Measurements from ENCODE around the gene RRP7A. TPM values are rescaled to one million over a fixed set of nuclear protein-coding genes. Genes with fewer than 3 reads are reported as not detected.
"Not testable (repeated sequence)": the region's sequence is repeated elsewhere in the genome, so short reads cannot be mapped to it uniquely, and the experiment has no call there.

RRP7A gene
- polyA plus RNA-seq, 4 donors: 27.3 to 36.4 (median 31.6) TPM

- not testable (repeated sequence) for DNase-seq (ENCODE audit: low read depth in 4 of 4, low spot score in 3 of 4)
These were observed 17.0 kb upstream of the RRP7A start for GRCh38 chr22:42536634-42537033.

DNA sequence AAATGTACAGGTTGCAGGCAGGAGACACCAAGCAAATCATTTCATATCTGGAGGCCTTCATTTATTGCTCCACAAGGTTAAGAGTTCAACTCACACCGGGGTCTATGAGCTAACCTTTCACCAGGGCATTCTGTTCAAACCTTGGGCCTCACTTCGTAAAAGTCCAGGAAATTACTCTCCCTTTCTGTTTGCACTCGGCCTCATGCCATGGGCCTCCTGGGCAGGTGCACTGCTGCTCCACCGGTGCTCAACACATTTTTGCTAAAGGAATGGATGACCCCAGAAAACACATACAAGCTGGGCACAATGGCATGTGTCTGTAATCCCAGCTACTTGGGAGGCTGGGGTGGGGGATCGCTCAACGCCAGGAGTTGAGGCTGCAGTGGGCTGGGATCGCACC lies 16.6 kb upstream of the RRP7A start:
- no peak for DNase-seq (ENCODE audit: low read depth in 4 of 4, low spot score in 3 of 4)

GRCh38 chr22:42535082-42535731 lies 15.6 kb upstream of the RRP7A start:
- DNase-seq (ENCODE audit: low read depth in 4 of 4, low spot score in 3 of 4): not testable (repeated sequence)

DNA sequence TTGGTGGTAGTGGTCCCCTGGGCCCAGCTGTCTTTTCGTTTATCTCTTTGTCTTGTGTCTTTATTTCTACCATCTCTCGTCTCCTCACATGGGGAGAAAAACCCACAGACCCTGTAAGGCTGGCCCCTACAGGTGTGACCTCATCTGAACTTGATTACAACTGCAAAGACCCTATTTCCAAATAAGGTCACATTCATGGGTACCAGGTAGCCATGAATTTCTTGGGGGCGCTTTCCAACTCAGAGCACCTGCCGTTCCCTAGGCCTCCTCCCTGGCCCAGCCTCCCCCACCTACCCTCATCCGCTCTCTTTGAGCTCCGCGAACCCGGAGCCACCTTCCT lies 14.0 kb upstream of the RRP7A start:
- no peak for DNase-seq (ENCODE audit: low read depth in 4 of 4, low spot score in 3 of 4)

GRCh38 chr22:42531401-42532084 lies 11.9 kb upstream of the RRP7A start:
- not testable (repeated sequence) for DNase-seq (ENCODE audit: low read depth in 4 of 4, low spot score in 3 of 4)

- DNase-seq (ENCODE audit: low read depth in 4 of 4, low spot score in 3 of 4): not testable (repeated sequence)
These were observed 9.8 kb upstream of the RRP7A start for GRCh38 chr22:42529435-42529834.

- no peak for DNase-seq (ENCODE audit: low read depth in 4 of 4, low spot score in 3 of 4)
These were observed 9.2 kb upstream of the RRP7A start for GRCh38 chr22:42528591-42529307.

- no peak for DNase-seq (ENCODE audit: low read depth in 4 of 4, low spot score in 3 of 4)
These were observed 3.0 kb upstream of the RRP7A start for GRCh38 chr22:42522546-42522945.

- no peak for DNase-seq (ENCODE audit: low read depth in 4 of 4, low spot score in 3 of 4)
These were observed 1.6 kb upstream of the RRP7A start for GRCh38 chr22:42521228-42521546.

DNA sequence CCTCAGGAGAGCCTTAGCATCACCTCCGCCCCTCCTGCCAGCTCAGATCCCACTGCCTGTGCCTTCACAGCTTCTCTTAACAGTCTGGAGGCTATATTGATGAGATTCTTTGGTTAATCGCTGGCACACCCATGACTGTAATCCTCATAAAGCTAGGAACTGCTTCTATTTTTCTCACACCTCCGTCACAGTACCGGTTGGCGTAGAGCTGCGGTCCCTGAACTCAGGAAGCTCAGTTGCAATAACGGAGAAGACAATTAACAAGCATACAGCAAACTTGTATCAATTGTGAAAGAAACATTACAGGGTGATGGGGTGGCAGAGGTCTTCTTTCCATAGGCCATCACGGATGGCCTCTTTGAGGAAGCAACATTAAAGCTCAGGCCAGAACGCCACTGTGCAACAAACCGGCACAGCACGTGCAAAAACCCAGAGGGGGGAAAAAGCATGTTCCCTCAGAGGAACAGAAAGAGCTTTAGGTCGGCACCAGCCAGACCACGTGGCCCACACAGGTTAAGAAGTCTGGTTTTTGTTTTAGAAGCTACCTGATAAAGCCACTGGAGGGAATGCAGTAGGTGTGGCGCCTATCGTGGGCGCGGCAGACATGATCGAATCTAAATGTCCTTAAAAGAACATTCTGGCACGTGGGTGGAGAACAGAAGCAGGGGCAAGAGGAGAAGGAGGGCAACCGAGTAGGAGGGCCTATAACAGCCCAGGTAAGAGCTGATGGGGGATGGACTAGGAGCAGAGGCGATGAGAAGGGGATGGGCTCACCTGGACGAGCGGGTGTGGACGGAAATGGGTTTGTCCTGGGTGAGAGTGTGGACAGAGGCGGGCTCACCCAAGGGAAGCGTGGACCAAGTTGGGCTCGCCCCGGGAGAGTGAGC lies 715 bp downstream of the RRP7A start:
- not testable (repeated sequence) for DNase-seq (ENCODE audit: low read depth in 4 of 4, low spot score in 3 of 4)

GRCh38 chr22:42517103-42517502 lies 2.5 kb downstream of the RRP7A start:
- DNase-seq (ENCODE audit: low read depth in 4 of 4, low spot score in 3 of 4): not testable (repeated sequence)

- no peak for DNase-seq (ENCODE audit: low read depth in 4 of 4, low spot score in 3 of 4)
These were observed 3.7 kb downstream of the RRP7A start for GRCh38 chr22:42515896-42516295.

- DNase-seq (ENCODE audit: low read depth in 4 of 4, low spot score in 3 of 4): not testable (repeated sequence)
These were observed 4.3 kb downstream of the RRP7A start for GRCh38 chr22:42515304-42515703.

DNA sequence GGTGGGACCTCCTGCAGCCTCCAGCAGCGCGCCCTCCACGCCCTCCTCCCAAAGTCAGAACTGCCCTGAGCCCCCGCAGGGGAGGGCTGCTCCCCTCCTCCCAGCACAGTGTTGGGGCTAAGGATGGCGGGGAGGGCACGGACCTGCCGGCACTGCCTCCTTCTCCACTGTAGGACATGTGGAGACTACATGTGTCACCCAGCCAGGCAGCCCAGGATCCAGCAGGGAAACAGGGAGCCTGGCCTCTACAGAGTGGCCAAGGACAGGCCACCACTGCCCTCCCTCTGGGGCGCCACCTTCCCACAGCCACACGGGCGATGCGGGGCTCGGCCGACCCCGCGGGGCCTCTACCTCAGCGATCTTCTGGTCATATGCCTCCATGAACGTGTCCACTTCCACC lies 5.3 kb downstream of the RRP7A start:
- DNase-seq (ENCODE audit: low read depth in 4 of 4, low spot score in 3 of 4): not testable (repeated sequence)

DNA sequence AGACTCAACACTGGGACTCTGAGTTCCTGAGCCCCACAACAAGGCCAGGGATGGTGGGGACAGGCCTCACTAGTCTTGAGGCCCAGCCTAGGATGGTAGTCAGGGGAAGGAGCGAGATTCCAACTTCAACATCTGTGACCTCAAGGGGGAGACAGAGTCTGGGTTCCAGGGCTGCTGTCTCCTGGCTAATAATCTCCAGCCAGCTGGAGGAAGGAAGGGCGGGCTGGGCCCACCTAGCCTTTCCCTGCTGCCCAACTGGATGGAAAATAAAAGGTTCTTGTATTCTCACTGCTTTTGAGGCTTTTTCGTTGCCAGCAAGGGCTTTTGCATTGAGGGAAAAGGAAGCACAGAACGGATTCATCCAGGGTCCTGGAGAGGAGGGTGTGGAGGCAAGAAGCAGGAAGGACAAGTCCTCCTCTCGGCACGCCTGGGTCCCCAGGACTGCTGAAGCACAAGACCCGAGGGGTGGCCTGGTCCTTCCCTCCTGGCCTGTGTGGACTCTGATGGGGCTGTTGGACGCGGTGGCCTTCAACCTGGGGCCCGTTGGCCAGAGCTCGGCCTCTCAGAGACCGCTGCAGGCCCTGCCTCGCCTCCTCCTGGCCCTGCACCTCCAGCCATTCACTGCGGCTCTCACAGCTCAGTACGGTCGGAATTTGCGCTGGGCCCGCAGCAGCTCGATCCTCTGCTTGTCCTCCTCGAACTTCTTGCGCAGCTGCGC lies 7.2 kb downstream of the RRP7A start:
- DNase-seq (ENCODE audit: low read depth in 4 of 4, low spot score in 3 of 4): not testable (repeated sequence)

- DNase-seq (ENCODE audit: low read depth in 4 of 4, low spot score in 3 of 4): no peak
These were observed 8.2 kb downstream of the RRP7A start for GRCh38 chr22:42511401-42511891.

DNA sequence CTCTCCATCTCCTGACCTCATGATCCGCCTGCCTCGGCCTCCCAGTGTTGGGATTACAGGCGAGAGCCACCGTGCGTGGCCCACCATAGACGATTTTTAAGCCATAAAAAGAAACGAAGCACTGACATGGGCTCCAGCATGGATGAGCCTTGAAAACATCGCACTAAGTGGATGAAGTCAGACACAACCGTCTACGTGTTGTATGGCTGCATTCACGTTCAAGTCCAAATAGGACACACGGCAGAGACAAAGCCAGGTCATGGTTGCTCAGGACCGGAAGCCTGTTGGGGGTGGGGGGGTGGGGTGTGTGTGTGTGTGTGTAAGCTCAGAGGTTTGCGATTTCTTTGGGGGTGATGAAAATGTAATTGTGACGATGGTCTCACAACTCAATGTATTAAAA lies 10.0 kb downstream of the RRP7A start:
- DNase-seq (ENCODE audit: low read depth in 4 of 4, low spot score in 3 of 4): no peak

GRCh38 chr22:42508975-42509364 lies 10.6 kb downstream of the RRP7A start:
- DNase-seq (ENCODE audit: low read depth in 4 of 4, low spot score in 3 of 4): not testable (repeated sequence)

GRCh38 chr22:42508327-42508974 lies 11.1 kb downstream of the RRP7A start:
- DNase-seq (ENCODE audit: low read depth in 4 of 4, low spot score in 3 of 4): not testable (repeated sequence)

- no peak for DNase-seq (ENCODE audit: low read depth in 4 of 4, low spot score in 3 of 4)
These were observed 18.8 kb downstream of the RRP7A start for GRCh38 chr22:42500836-42501179.

All from right renal pelvis (tissue), 4 donors.